Upper lobe of right lung (tissue), 1 donor: ENCODE data around the gene ARMC9. TPM values are rescaled to one million over a fixed set of nuclear protein-coding genes. Genes with fewer than 3 reads are reported as not detected.

Experiments
- ATAC-seq: fragments of 200-7000 bp; cut with Tn5 transposase; one replicate; pipeline ENCODE4 v1.9.1; 2020; ENCODE audit warnings: mild to moderate bottlenecking, moderate library complexity
- DNase-seq: peaks from one replicate; pipeline ENCODE4 v3.0.0-alpha.2; 2020
- H3K27ac ChIP-seq: fragments of 200-600 bp; one replicate; pipeline ENCODE4 v1.8.0; 2022
- H3K27me3 ChIP-seq: fragments of 200-600 bp; one replicate; pipeline ENCODE4 v1.8.0; 2022; ENCODE audit warnings: mild to moderate bottlenecking
- H3K36me3 ChIP-seq: fragments of 200-600 bp; one replicate; pipeline ENCODE4 v1.8.0; 2022
- H3K4me1 ChIP-seq: fragments of 200-600 bp; one replicate; pipeline ENCODE4 v1.8.0; 2022
- H3K4me3 ChIP-seq: fragments of 200-600 bp; one replicate; pipeline ENCODE4 v1.8.0; 2022; ENCODE audit warnings: mild to moderate bottlenecking
- H3K9me3 ChIP-seq: fragments of 200-600 bp; one replicate; pipeline ENCODE4 v1.8.0; 2022
- CTCF ChIP-seq: fragments of 200-600 bp; IDR thresholded peaks from one replicate; pipeline ENCODE4 v1.8.0; 2022; ENCODE audit warnings: antibody characterized with exemption
- intact Hi-C: fragments of 100-400 bp; cut with DNase I; formaldehyde crosslinking; loops from one replicate; pipeline ENCODE4 v1.11.0; 2022
- total RNA-seq: library from RNA; stranded (reverse); fragmentation: NEBNext Ultra II Directional; extraction: Animal tissue kit (Norgen Biotek cat#: 25700); gene quantifications from one replicate; pipeline ENCODE4 v1.2.1, GENCODE V29; 2021
- donor health status: DM: no; HTN: yes; CAD: no; lungs with severe emphysema.

Gene ARMC9
- total RNA-seq, 1 donor from 2014 or later = 37.1 TPM

GRCh38 chr2:231394211-231395141 is 196.0 kb downstream of the ARMC9 start:
- ATAC-seq = peak; percentile 58
- peaks cover 5% of the 10 kb centered on the region for H3K27me3 ChIP-seq
- peaks cover 18% of the 10 kb centered on the region for H3K4me1 ChIP-seq
- TF ChIP-seq CTCF = peak; percentile 26
- peak overlapping the region; percentile 77 for H3K27ac ChIP-seq
- H3K36me3 ChIP-seq = peaks cover 6% of the 10 kb centered on the region
- no peak for DNase-seq
- intact Hi-C loops = loop anchor here (10.0 kb wide), 1 partner anchor 170 kb away; no protein-coding TSS in a partner anchor
- peak overlapping the region; percentile 56 for H3K4me3 ChIP-seq
- H3K9me3 ChIP-seq = no peaks in the 10 kb centered on the region

- peaks cover 5% of the 10 kb centered on the region for H3K27me3 ChIP-seq
- no peak for TF ChIP-seq CTCF
- H3K9me3 ChIP-seq = no peaks in the 10 kb centered on the region
- H3K27ac ChIP-seq = peak within 1 kb of the TSS; percentile 77
- DNase-seq (peak; percentile 78), ATAC-seq (peak; percentile 53)
- intact Hi-C loops = loop anchor here (10.0 kb wide), 1 partner anchor 171 kb away; no protein-coding TSS in a partner anchor
- peak within 1 kb of the TSS; percentile 56 for H3K4me3 ChIP-seq
- H3K36me3 ChIP-seq = peaks cover 6% of the 10 kb centered on the region
- peaks cover 27% of the 10 kb centered on the region for H3K4me1 ChIP-seq
Observed at GRCh38 chr2:231395188-231396057, 197.0 kb downstream of the ARMC9 start, which contains the start of gene B3GNT7. B3GNT7 (plus strand) TSS chr2:231395710; CDS start chr2:231395804, 94 bp downstream.

GRCh38 chr2:231396058-231396821 is 197.8 kb downstream of the ARMC9 start:
- H3K4me3 ChIP-seq = peak overlapping the region; percentile 56
- peaks cover 5% of the 10 kb centered on the region for H3K27me3 ChIP-seq
- no peak for TF ChIP-seq CTCF
- H3K27ac ChIP-seq = peak overlapping the region; percentile 63
- DNase-seq = no peak
- intact Hi-C loops = loop anchor here (10.0 kb wide), 1 partner anchor 171 kb away; no protein-coding TSS in a partner anchor
- H3K36me3 ChIP-seq = peaks cover 6% of the 10 kb centered on the region
- ATAC-seq = peak; percentile 15
- H3K4me1 ChIP-seq = peaks cover 30% of the 10 kb centered on the region
- no peaks in the 10 kb centered on the region for H3K9me3 ChIP-seq

- TF ChIP-seq CTCF = no peak
- H3K27ac ChIP-seq = no peak overlapping the region
- H3K4me1 ChIP-seq = peaks cover 30% of the 10 kb centered on the region
- H3K27me3 ChIP-seq = peaks cover 5% of the 10 kb centered on the region
- DNase-seq (no peak), ATAC-seq (no peak)
- H3K9me3 ChIP-seq = no peaks in the 10 kb centered on the region
- H3K36me3 ChIP-seq = peaks cover 6% of the 10 kb centered on the region
- H3K4me3 ChIP-seq = peak overlapping the region; percentile 56
- intact Hi-C loops = loop anchor here (10.0 kb wide), 1 partner anchor 172 kb away; no protein-coding TSS in a partner anchor
Observed at GRCh38 chr2:231397011-231397927, 198.8 kb downstream of the ARMC9 start.
